Spleen (tissue), 11 donors: ENCODE measurements around the gene MRO. TPM values are rescaled to one million over a fixed set of nuclear protein-coding genes. Genes with fewer than 3 reads are reported as not detected.
"Not testable (repeated sequence)": the region's sequence is repeated elsewhere in the genome, so short reads cannot be mapped to it uniquely, and the experiment has no call there.

ENCODE experiments used
- DNase-seq: peaks from one replicate; pipeline ENCODE4 v3.0.0-alpha.2; 2020
- H3K27ac ChIP-seq, 8 donors: fragments of 200-600 bp; sonication (generic) in 7 of 8; 1 replicate in 4 of 8; 2 replicates in 4 of 8; pipeline versions ENCODE4 v1.5.0 to v1.8.0; 2016 to 2021; ENCODE audit warnings: inconsistent platforms in 4 of 8, mild to moderate bottlenecking in 4 of 8, moderate library complexity in 1 of 8
- H3K27me3 ChIP-seq, 7 donors: fragments of 200-600 bp; sonication (generic) in 6 of 7; replicated peaks in 1 of 7; 1 replicate in 4 of 7; 2 replicates in 3 of 7; pipeline versions ENCODE4 v1.5.0 to v1.8.0; 2016 to 2021; ENCODE audit warnings: inconsistent platforms in 3 of 7, mild to moderate bottlenecking in 1 of 7
- H3K36me3 ChIP-seq, 6 donors: fragments of 200-600 bp; sonication (generic) in 5 of 6; 1 replicate in 4 of 6; 2 replicates in 2 of 6; pipeline versions ENCODE4 v1.5.0 to v1.8.0; 2016 to 2021; ENCODE audit warnings: inconsistent platforms in 2 of 6
- H3K4me1 ChIP-seq, 6 donors: fragments of 200-600 bp; sonication (generic) in 5 of 6; 1 replicate in 3 of 6; 2 replicates in 3 of 6; pipeline versions ENCODE4 v1.5.0 to v1.8.0; 2016 to 2021; ENCODE audit warnings: inconsistent platforms in 3 of 6
- H3K4me3 ChIP-seq, 8 donors: fragments of 200-600 bp; sonication (generic) in 7 of 8; 1 replicate in 4 of 8; 2 replicates in 4 of 8; pipeline versions ENCODE4 v1.5.0 to v1.8.0; 2016 to 2021; ENCODE audit warnings: inconsistent platforms in 4 of 8, mild to moderate bottlenecking in 4 of 8, moderate library complexity in 2 of 8
- H3K9me3 ChIP-seq, 8 donors: fragments of 200-600 bp; sonication (generic) in 7 of 8; 1 replicate in 4 of 8; 2 replicates in 4 of 8; pipeline versions ENCODE4 v1.5.0 to v1.8.0; 2016 to 2021; ENCODE audit warnings: inconsistent platforms in 4 of 8
- POLR2A ChIP-seq, 3 donors: fragments of 450-650 bp; IDR thresholded peaks; one replicate each; pipeline ENCODE4 v1.5.1; 2017; ENCODE audit warnings: antibody characterized with exemption in 3 of 3, mild to moderate bottlenecking in 1 of 3
- POLR2AphosphoS5 ChIP-seq, 3 donors: sonication (generic); formaldehyde crosslinking; IDR thresholded peaks; one replicate each; pipeline ENCODE4 v1.5.1; 2017; ENCODE audit warnings: antibody characterized with exemption in 3 of 3
- WGBS, 5 donors: extraction: QIAGEN DNeasy Blood & Tissue Kit in 3 of 5; methylation state at CpG; one replicate each; pipeline versions ENCODE4 v1.1.5 to v1.1.7; 2013 to 2018; 5-methylcytosine and 5-hydroxymethylcytosine counted together
- intact Hi-C: fragments of 100-400 bp; cut with DNase I; formaldehyde crosslinking; loops from one replicate; pipeline ENCODE4 v1.15.0; 2023; ENCODE audit warnings: low total_unique reads
- polyA plus RNA-seq, 3 donors: library from polyadenylated mRNA; stranded (reverse); fragments of 200-250 nt; gene quantifications; one replicate each; pipeline ENCODE4 v1.2.1, GENCODE V29; 2013
- total RNA-seq, 7 donors: library from RNA; depleted of rRNA in 3 of 7; stranded (reverse); fragments of >200 nt in 3 of 7; fragmentation: NEBNext Ultra II Directional in 4 of 7; extraction: Animal tissue kit (Norgen Biotek cat#: 25700) in 4 of 7; gene quantifications; one replicate each; pipeline versions ENCODE4 v1.1.0 to v1.2.1, GENCODE V29; 2016 to 2021
- TF ChIP-seq, protein P1 (sequence below), 11 experiments: fragments of 200-600 bp in 7 of 11; fragments of 450-650 bp in 4 of 11; sonication (generic) in 4 of 11; IDR thresholded peaks in 8 of 11; conservative IDR thresholded peaks in 3 of 11; 1 replicate in 7 of 11; 2 replicates in 4 of 11; pipeline versions ENCODE4 v1.4.0 to v1.8.0; 2016 to 2021; ENCODE audit warnings: antibody characterized with exemption in 11 of 11, inconsistent platforms in 4 of 11, mild to moderate bottlenecking in 1 of 11
- donor health status: healthy with polysubstance abuse.
- donor health status: DM: no; HTN: no; CAD: no; lungs with moderate emphysema.
- donor health status: DM: no; HTN: no; CAD: no.
- donor health status: Bipolar disorder and iron deficiency.
- donor health status: healthy.
- donor health status: DM: no; HTN: no; CAD: no.
- donor health status: DM: yes; HTN: yes; CAD: no.

The MRO gene
- total and polyA plus RNA-seq, 10 donors: 0.48 to 8.1 (median 4.1) TPM

- Histone ChIP-seq H3K4me3 (no peak overlapping the region), H3K36me3 (no peaks in the 10 kb centered on the region), H3K27me3 (no peaks in the 10 kb centered on the region), H3K4me1 (peaks cover 17 to 47% (median 19%) of the 10 kb centered on the region in 6 donors), H3K27ac (peak overlapping the region in 5 of 8 donors; percentile 18 to 75 (median 61)), H3K9me3 (no peaks in the 10 kb centered on the region)
- intact Hi-C loops: no loop called here
- 8 to 26% (median 12%) methylated on average over 2 of the region's 2 CpGs for WGBS, 5 donors
- DNase-seq: no peak
- no peak for TF ChIP-seq POLR2A (IDR thresholded peaks at IDR 0.05)
- no peak for TF ChIP-seq POLR2AphosphoS5 (IDR thresholded peaks at IDR 0.05)
- TF ChIP-seq, protein P1, sequence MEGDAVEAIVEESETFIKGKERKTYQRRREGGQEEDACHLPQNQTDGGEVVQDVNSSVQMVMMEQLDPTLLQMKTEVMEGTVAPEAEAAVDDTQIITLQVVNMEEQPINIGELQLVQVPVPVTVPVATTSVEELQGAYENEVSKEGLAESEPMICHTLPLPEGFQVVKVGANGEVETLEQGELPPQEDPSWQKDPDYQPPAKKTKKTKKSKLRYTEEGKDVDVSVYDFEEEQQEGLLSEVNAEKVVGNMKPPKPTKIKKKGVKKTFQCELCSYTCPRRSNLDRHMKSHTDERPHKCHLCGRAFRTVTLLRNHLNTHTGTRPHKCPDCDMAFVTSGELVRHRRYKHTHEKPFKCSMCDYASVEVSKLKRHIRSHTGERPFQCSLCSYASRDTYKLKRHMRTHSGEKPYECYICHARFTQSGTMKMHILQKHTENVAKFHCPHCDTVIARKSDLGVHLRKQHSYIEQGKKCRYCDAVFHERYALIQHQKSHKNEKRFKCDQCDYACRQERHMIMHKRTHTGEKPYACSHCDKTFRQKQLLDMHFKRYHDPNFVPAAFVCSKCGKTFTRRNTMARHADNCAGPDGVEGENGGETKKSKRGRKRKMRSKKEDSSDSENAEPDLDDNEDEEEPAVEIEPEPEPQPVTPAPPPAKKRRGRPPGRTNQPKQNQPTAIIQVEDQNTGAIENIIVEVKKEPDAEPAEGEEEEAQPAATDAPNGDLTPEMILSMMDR (IDR thresholded peaks at IDR 0.05 in 8 of 11, conservative IDR thresholded peaks at IDR 0.05 in 3 of 11): no peak
These were observed 16.7 kb upstream of the MRO start for GRCh38 chr18:50836521-50836957.

DNA sequence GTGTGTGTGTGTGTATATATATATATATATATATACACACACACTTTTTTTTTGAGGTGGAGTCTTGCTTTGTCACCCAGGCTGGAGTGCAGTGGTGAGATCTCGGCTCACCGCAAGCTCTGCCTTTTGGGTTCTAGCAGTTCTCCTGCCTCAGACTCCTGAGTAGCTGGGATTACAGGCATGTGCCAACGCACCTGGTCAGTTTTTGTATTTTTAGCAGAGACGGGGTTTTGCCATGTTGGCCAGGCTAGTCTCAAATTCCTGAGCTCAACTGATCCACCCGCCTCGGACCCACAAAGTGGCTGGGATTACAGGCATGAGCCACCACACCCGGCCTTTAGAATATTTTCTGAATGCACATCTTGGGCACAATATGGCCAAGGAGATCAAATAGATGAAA lies 13.7 kb upstream of the MRO start:
- H3K4me3 ChIP-seq, H3K27ac ChIP-seq, H3K36me3 ChIP-seq, H3K27me3 ChIP-seq, intact Hi-C loops, H3K9me3 ChIP-seq, DNase-seq: not testable (repeated sequence)
- WGBS, 5 donors: 95 to 98% (median 95%) methylated on average over 7 of the region's 7 CpGs
- peaks cover 13 to 36% (median 15%) of the 10 kb centered on the region in 6 donors for H3K4me1 ChIP-seq

- Histone ChIP-seq H3K9me3 (no peaks in the 10 kb centered on the region), H3K4me1 (peaks cover 13 to 36% (median 15%) of the 10 kb centered on the region in 6 donors), H3K4me3 (no peak overlapping the region), H3K27me3 (no peaks in the 10 kb centered on the region), H3K27ac (no peak overlapping the region), H3K36me3 (no peaks in the 10 kb centered on the region)
- TF ChIP-seq POLR2A (IDR thresholded peaks at IDR 0.05) (no peak), POLR2AphosphoS5 (IDR thresholded peaks at IDR 0.05) (no peak)
- TF ChIP-seq, protein P1 (IDR thresholded peaks at IDR 0.05 in 8 of 11, conservative IDR thresholded peaks at IDR 0.05 in 3 of 11): no peak
- DNase-seq: no peak
- intact Hi-C loops: no loop called here
- WGBS, 5 donors: 74 to 82% (median 79%) methylated on average over 2 of the region's 2 CpGs
These were observed 12.9 kb upstream of the MRO start for GRCh38 chr18:50832754-50833153.

- Histone ChIP-seq H3K4me1 (peaks cover 0 to 15% (median 0%) of the 10 kb centered on the region in 6 donors), H3K4me3 (no peak overlapping the region), H3K27me3 (no peaks in the 10 kb centered on the region), H3K9me3 (no peaks in the 10 kb centered on the region), H3K27ac (peak overlapping the region in 4 of 8 donors; percentile 58 to 73 (median 70)), H3K36me3 (no peaks in the 10 kb centered on the region)
- 66 to 82% (median 76%) methylated on average over 5 of the region's 5 CpGs for WGBS, 5 donors
- no peak for TF ChIP-seq POLR2A (IDR thresholded peaks at IDR 0.05)
- peak in 1 of 3 donors; percentile 59 for TF ChIP-seq POLR2AphosphoS5 (IDR thresholded peaks at IDR 0.05)
- DNase-seq: no peak
- intact Hi-C loops: no loop called here
These were observed 10.7 kb upstream of the MRO start for GRCh38 chr18:50830544-50830943.

- Histone ChIP-seq H3K27me3 (no peaks in the 10 kb centered on the region), H3K9me3 (no peaks in the 10 kb centered on the region), H3K27ac (peak overlapping the region in 3 of 8 donors; percentile 67 to 73 (median 72)), H3K4me3 (no peak overlapping the region), H3K4me1 (peaks cover 0 to 9% (median 0%) of the 10 kb centered on the region in 6 donors), H3K36me3 (no peaks in the 10 kb centered on the region)
- DNase-seq: no peak
- WGBS, 5 donors: 90 to 97% (median 91%) methylated on average over 5 of the region's 5 CpGs
- TF ChIP-seq POLR2AphosphoS5 (IDR thresholded peaks at IDR 0.05) (no peak), POLR2A (IDR thresholded peaks at IDR 0.05) (no peak)
- TF ChIP-seq, protein P1 (IDR thresholded peaks at IDR 0.05 in 8 of 11, conservative IDR thresholded peaks at IDR 0.05 in 3 of 11): no peak
- intact Hi-C loops: no loop called here
These were observed 9.8 kb upstream of the MRO start for GRCh38 chr18:50829644-50830043.
